ENCODE measurements around the gene PRKAG3.

PRKAG3 gene

DNA sequence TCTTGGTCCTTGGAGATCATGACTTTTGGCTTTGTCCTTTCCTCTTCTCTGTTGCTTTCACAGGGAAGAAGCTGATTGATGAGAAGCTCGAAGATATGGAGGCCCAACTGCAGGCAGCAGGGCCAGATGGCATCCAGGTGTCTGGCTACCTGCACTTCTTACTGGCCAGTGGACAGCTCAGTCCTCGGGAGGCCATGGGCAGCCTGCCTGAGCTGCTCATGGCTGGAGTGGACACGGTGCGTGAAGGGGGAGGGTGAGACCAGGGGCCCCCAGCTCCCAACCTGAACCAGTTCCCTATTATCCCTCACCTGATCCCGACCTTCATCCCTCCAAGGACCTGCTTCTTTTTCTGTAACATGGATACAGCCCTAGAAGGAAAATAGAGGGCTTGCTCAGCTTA lies 18.7 kb downstream of the PRKAG3 start:
- DNase-seq, result no peak

DNA sequence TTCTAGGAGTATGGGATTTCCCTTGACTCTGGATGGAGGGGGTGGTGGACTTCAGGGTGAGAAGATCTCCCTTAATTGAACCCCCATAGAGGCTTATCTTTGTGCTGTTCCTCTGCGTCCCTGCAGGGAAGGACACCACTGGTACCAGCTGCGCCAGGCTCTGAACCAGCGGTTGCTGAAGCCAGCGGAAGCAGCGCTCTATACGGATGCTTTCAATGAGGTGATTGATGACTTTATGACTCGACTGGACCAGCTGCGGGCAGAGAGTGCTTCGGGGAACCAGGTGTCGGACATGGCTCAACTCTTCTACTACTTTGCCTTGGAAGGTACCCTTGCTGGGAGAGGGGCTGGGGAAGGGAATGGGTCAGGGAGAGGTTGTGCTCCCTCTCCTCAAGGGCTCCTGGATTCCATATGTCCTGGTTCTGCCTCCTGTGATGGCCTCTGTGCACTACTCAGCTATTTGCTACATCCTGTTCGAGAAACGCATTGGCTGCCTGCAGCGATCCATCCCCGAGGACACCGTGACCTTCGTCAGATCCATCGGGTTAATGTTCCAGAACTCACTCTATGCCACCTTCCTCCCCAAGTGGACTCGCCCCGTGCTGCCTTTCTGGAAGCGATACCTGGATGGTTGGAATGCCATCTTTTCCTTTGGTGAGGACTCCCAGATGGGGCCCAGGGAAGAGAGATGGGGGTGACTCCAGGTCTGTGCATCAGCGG lies 19.3 kb downstream of the PRKAG3 start:
- no peak for DNase-seq

DNA sequence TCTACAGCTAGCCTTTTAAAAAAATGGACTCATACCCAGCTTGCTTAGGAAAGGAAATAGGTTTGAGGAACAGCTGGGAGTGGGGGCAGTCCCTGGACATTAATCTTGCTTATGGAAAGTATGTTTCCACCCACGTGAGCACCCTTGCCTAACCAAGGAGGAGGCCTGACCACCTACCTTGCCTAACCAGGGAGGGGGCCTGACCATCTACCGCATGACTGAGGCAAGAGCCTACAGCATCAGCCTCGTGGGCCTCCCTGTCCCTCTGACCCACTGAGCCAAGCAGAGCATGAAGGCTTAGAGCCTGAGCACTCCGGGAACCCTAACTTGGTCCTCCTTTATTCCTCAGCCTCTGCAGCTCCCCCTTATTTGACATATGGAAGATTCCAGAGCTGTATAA lies 20.2 kb downstream of the PRKAG3 start:
- no peak for DNase-seq

- no peak for DNase-seq
Observed at GRCh38 chr2:218810256-218810655, 21.3 kb downstream of the PRKAG3 start.

DNA sequence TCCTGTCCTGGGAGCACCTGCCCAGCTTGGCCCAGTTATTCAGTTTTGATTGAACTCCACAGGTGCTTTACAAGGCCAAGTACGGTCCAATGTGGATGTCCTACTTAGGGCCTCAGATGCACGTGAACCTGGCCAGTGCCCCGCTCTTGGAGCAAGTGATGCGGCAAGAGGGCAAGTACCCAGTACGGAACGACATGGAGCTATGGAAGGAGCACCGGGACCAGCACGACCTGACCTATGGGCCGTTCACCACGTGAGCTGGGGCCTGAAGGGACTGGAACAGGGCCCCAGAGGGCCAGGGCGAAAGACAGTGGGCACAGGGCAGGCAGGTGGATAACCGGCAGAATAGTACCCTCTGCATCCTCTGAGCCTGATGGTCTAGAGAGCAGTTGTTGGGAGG lies 22.1 kb downstream of the PRKAG3 start:
- DNase-seq, result no peak

GRCh38 chr2:218807626-218808025 lies 24.0 kb downstream of the PRKAG3 start:
- DNase-seq, result no peak

- DNase-seq, result peak; percentile 93
Observed at GRCh38 chr2:218806346-218806978, 25.1 kb downstream of the PRKAG3 start.

DNA sequence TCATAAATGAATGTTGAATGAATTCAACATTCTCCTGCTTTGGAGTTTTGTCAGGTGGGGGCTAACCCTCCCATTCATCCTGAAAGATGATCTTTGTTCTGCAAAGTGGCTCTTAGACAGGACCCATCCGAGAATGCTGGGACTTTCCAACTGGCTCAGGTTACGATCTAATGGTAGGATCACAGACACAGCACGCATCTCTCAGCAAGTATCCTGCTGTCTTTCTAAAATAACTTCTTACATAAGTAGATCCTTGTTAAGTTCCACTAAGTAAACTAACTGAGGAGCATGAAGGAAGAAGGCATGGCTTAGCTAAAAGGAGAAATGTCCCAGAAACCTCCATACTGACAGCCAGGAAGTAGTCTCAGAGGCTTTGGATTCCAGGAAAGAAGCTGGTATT lies 26.0 kb downstream of the PRKAG3 start:
- DNase-seq, result no peak

DNA sequence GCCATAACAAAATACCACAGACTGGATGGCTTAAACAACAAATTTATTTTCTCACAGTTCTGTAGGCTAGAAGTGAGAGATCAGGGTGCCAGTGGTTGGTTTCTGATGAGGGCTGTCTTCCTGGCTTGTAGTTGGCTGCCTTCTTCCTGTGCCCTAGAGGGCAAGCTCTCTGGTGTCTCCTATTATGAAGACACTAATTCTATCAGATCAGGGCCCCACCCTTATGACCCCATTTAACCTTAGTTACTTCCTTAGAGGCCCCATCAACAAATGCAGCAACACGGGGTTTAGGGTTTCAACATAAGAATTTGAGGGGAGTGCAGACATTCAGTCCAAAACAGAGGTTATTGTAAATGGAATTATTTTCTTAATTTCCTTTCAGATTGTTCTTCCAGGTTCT lies 26.8 kb downstream of the PRKAG3 start:
- DNase-seq, result no peak

DNA sequence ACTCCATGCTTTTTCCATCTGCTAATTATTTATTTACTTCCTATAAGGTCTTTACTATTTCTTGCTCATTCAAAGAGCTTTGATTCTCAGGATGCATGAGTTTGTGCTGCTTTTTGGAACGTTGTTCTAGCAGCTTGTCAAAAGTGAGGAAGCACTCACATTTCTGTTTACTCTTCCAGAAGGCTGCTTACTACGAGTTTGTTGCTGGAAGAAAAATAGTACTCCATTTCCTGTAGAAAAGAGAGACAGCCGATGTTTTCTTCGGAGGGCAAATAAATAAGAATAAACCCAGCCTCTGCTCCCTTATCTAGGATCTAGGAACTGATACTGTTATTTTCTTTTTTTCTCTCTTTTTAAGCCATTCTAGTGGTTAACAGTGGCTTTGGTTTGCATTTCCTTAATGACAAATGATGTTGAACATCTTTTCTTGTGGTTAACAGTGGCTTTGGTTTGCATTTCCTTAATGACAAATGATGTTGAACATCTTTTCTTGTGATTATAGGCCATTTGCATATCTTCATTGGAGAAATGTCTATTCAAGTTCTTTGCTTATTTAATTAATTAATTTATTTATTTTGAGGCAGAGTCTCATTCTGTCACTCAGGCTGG lies 29.1 kb downstream of the PRKAG3 start:
- DNase-seq, result no peak

GRCh38 chr2:218799990-218800389 lies 31.6 kb downstream of the PRKAG3 start:
- no peak for DNase-seq

DNA sequence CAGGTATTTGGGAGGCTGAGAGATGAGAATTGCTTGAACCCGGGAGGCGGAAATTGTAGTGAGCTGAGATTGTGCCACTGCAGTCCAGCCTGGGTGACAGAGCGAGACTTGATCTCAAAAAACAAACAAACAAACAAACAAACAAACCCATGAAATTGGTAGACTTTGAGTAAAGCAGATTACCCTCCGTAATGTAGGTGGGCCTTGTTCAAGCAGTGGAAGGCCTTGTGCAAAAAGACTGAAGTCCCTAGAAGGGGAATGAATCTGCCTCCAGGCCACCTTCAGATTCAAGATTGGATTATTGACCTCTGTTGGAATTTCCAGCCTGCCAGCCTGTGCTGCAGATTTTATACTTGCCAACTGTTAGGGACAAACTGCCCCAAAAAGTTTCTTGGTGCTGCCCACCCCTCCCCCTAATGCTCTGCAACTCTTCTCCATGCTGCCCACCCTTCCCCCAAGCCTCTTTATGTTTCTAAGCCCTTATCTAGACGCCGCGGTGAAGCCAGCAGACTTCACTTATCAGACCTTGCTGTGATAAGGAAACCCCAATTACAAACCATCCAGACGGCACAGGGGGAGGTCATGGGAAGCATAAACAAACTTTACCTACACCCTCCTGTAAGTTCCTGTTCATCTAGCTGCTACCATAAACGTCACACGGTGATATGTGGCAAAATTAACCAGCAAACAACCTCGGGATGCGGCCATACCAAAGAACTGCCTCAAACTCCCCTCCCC lies 32.7 kb downstream of the PRKAG3 start:
- DNase-seq, result no peak

DNA sequence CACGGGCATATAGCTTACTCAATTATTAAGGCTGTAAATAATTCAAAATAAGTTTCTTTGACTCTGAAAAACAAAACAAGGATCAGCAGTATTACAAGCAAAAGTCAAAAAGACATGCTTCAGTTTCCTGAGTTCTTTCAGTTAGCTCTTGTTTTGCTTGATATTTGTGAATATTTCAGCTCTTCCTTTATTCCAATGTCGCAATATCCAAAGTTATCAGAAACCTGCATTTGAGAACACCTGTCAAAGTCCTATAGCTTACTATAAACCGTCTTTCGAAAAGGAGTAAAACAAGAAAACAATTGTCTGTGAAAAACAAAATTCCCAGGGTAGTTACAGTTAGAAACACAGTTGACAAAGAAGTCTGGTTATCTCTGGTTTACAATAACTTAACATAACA lies 34.9 kb downstream of the PRKAG3 start:
- no peak for DNase-seq

GRCh38 chr2:218792433-218792832 lies 39.2 kb downstream of the PRKAG3 start:
- no peak for DNase-seq

- DNase-seq, result no peak
Observed at GRCh38 chr2:218788529-218789255, 42.9 kb downstream of the PRKAG3 start.

GRCh38 chr2:218786133-218786532 lies 45.5 kb downstream of the PRKAG3 start:
- no peak for DNase-seq

DNA sequence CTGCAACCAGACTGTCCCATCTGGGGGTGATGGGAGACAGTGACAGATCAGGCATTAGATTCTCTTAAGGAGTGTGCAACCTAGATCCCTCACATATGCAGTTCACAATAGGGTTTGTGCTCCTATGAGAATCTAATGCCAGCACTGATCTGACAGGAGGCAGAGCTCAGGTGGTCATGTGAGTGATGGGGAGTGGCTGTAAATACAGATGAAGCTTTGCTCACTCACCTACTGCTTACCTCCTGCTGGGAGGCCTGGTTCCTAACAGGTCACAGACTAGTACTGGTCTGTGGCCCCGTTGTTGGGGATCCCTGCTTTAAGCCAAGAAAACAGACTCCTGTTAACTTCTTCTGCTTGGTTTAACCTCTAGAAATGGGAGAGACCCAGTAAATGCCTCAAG lies 46.5 kb downstream of the PRKAG3 start:
- DNase-seq, result no peak

GRCh38 chr2:218783688-218784087 lies 47.9 kb downstream of the PRKAG3 start:
- DNase-seq, result no peak

DNA sequence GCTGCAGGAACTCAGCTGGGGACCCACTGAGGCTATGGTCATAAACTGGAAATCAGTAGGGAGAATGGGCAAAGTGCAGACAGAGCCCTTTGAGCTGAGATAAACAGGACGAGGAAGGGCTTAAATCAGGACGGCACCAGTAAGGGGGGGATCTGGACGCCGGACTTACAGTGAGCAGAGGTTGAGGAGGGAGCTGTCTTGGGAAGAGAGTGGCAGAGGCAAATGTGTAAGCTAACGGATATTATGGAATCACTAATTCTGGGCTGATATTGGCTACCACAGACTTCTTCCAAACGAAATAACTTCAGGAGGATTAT lies 49.1 kb downstream of the PRKAG3 start:
- DNase-seq, result no peak

GRCh38 chr2:218781691-218782527 lies 49.7 kb downstream of the PRKAG3 start, which contains the start of gene CYP27A1:
CYP27A1 (plus strand) TSS chr2:218782147; CDS start chr2:218782183, 36 bp downstream.
- DNase-seq, result no peak

GRCh38 chr2:218780851-218781690 lies 50.5 kb downstream of the PRKAG3 start:
- DNase-seq, result no peak
